Measurements from ENCODE around the gene ACR. TPM values are rescaled to one million over a fixed set of nuclear protein-coding genes. Genes with fewer than 3 reads are reported as not detected.

ACR gene
- total and polyA plus RNA-seq, 2 of the 13 experiments (the other 11 are each of a cell fraction or from before 2014, with no cell fraction given): 0.15 TPM; not detected in 1

- TF ChIP-seq SAP130 (CRISPR knock-in tag; IDR thresholded peaks at IDR 0.05; ENCODE audit: low read depth): peak; percentile 38; the same call in 1 of the 2 replicates
- no peak for TF ChIP-seq KDM6A (CRISPR knock-in tag; IDR thresholded peaks at IDR 0.05; ENCODE audit: low read depth)
- no peak for TF ChIP-seq NR2F6 (IDR thresholded peaks at IDR 0.05)
- 0 out of 2 replicates have a peak, but pooled peaks have one; percentile 21 for TF ChIP-seq NR2F6 (CRISPR knock-in tag; IDR thresholded peaks at IDR 0.05)
- TF ChIP-seq ZNF501 (CRISPR knock-in tag; IDR thresholded peaks at IDR 0.05): no peak
- TF ChIP-seq USF2 (IDR thresholded peaks at IDR 0.05; ENCODE audit: low read depth, low read length): peak; percentile 42
- peak; percentile 75; the same call in 1 of the 2 replicates for TF ChIP-seq USF2 (CRISPR knock-in tag; IDR thresholded peaks at IDR 0.05; ENCODE audit: borderline replicate concordance)
- no peak for TF ChIP-seq TRIM24 (CRISPR knock-in tag; IDR thresholded peaks at IDR 0.05)
- 0 out of 2 replicates have a peak, but pooled peaks have one; percentile 7 for TF ChIP-seq GABPB1 (CRISPR knock-in tag; IDR thresholded peaks at IDR 0.05)
- TF ChIP-seq RFXANK (CRISPR knock-in tag; IDR thresholded peaks at IDR 0.05): no peak
- TF ChIP-seq ZNF317 (CRISPR knock-in tag; IDR thresholded peaks at IDR 0.05): no peak
- peak; percentile 22 for TF ChIP-seq HNRNPLL (IDR thresholded peaks at IDR 0.05; ENCODE audit: low read depth, low read length, poor library complexity, severe bottlenecking)
- no peak for TF ChIP-seq ZNF678 (CRISPR knock-in tag; IDR thresholded peaks at IDR 0.05)
- TF ChIP-seq DZIP1 (CRISPR knock-in tag; IDR thresholded peaks at IDR 0.05): no peak
- TF ChIP-seq MAX (IDR thresholded peaks at IDR 0.05): peak; percentile 37; the same call in 1 of the 2 replicates
- no peak for TF ChIP-seq SIX4 (CRISPR knock-in tag; IDR thresholded peaks at IDR 0.05)
- TF ChIP-seq, protein P1, sequence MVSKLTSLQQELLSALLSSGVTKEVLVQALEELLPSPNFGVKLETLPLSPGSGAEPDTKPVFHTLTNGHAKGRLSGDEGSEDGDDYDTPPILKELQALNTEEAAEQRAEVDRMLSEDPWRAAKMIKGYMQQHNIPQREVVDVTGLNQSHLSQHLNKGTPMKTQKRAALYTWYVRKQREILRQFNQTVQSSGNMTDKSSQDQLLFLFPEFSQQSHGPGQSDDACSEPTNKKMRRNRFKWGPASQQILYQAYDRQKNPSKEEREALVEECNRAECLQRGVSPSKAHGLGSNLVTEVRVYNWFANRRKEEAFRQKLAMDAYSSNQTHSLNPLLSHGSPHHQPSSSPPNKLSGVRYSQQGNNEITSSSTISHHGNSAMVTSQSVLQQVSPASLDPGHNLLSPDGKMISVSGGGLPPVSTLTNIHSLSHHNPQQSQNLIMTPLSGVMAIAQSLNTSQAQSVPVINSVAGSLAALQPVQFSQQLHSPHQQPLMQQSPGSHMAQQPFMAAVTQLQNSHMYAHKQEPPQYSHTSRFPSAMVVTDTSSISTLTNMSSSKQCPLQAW (CRISPR knock-in tag; IDR thresholded peaks at IDR 0.05): no peak
- TF ChIP-seq SP4 (CRISPR knock-in tag; IDR thresholded peaks at IDR 0.05): no peak
- peak; percentile 26; the same call in 1 of the 2 replicates for TF ChIP-seq PHF8 (CRISPR knock-in tag; IDR thresholded peaks at IDR 0.05)
- no peak for TF ChIP-seq ZNF83 (CRISPR knock-in tag; IDR thresholded peaks at IDR 0.05; ENCODE audit: borderline replicate concordance)
- no peak for TF ChIP-seq TAF15 (IDR thresholded peaks at IDR 0.05; ENCODE audit: low read depth, low read length, poor library complexity, severe bottlenecking)
These were observed 40.1 kb upstream of the ACR start (continued) for GRCh38 chr22:50697667-50698506.

Data from HepG2 (cell line).